Parathyroid adenoma (tissue), 2 donors: ENCODE results near the gene SPEN.

Experiments
- H2AFZ ChIP-seq: fragments of 300-600 bp; sonication (generic); one replicate; pipeline ENCODE4 v1.7.0; 2017; ENCODE audit warnings: antibody characterized with exemption, mild to moderate bottlenecking
- H3K27ac ChIP-seq: fragments of 300-600 bp; sonication (generic); one replicate; pipeline ENCODE4 v1.7.0; 2017
- H3K27me3 ChIP-seq: fragments of 300-600 bp; sonication (generic); one replicate; pipeline ENCODE4 v1.7.0; 2017; ENCODE audit warnings: low read length; ENCODE audit not compliant: control insufficient read depth, insufficient read depth
- H3K36me3 ChIP-seq: fragments of 300-600 bp; sonication (generic); one replicate; pipeline ENCODE4 v1.7.0; 2017; ENCODE audit warnings: low read length; ENCODE audit not compliant: control insufficient read depth, insufficient read depth
- H3K4me1 ChIP-seq: fragments of 300-600 bp; sonication (generic); one replicate; pipeline ENCODE4 v1.7.0; 2017; ENCODE audit warnings: control low read depth
- H3K4me2 ChIP-seq: fragments of 300-600 bp; sonication (generic); one replicate; pipeline ENCODE4 v1.7.0; 2017; ENCODE audit warnings: low read length
- H3K4me3 ChIP-seq: fragments of 300-600 bp; sonication (generic); one replicate; pipeline ENCODE4 v1.7.0; 2017; ENCODE audit warnings: low read depth, low read length
- H3K79me2 ChIP-seq: fragments of 300-600 bp; sonication (generic); one replicate; pipeline ENCODE4 v1.7.0; 2017; ENCODE audit warnings: control low read depth
- H3K9ac ChIP-seq: fragments of 300-600 bp; sonication (generic); one replicate; pipeline ENCODE4 v1.7.0; 2017; ENCODE audit warnings: mild to moderate bottlenecking
- H3K9me3 ChIP-seq: fragments of 300-600 bp; sonication (generic); one replicate; pipeline ENCODE4 v1.7.0; 2017; ENCODE audit warnings: low read length; ENCODE audit not compliant: control insufficient read depth
- TF ChIP-seq, protein P1 (sequence below): fragments of 300-600 bp; sonication (generic); IDR thresholded peaks from one replicate; pipeline ENCODE4 v1.7.0; 2017; ENCODE audit warnings: antibody characterized with exemption, mild to moderate bottlenecking
- donor health status: primary hyperparathyroidism.

SPEN gene

GRCh38 chr1:15983275-15983674 lies 135.8 kb downstream of the SPEN start:
- no peak overlapping the region for H3K9ac ChIP-seq
- no peaks in the 10 kb centered on the region for H3K27me3 ChIP-seq
- no peak overlapping the region for H3K4me2 ChIP-seq
- H3K79me2 ChIP-seq = no peaks in the 10 kb centered on the region
- H3K9me3 ChIP-seq = no peaks in the 10 kb centered on the region
- H3K4me1 ChIP-seq = no peaks in the 10 kb centered on the region
- no peak overlapping the region for H3K4me3 ChIP-seq
- TF ChIP-seq, protein P1, sequence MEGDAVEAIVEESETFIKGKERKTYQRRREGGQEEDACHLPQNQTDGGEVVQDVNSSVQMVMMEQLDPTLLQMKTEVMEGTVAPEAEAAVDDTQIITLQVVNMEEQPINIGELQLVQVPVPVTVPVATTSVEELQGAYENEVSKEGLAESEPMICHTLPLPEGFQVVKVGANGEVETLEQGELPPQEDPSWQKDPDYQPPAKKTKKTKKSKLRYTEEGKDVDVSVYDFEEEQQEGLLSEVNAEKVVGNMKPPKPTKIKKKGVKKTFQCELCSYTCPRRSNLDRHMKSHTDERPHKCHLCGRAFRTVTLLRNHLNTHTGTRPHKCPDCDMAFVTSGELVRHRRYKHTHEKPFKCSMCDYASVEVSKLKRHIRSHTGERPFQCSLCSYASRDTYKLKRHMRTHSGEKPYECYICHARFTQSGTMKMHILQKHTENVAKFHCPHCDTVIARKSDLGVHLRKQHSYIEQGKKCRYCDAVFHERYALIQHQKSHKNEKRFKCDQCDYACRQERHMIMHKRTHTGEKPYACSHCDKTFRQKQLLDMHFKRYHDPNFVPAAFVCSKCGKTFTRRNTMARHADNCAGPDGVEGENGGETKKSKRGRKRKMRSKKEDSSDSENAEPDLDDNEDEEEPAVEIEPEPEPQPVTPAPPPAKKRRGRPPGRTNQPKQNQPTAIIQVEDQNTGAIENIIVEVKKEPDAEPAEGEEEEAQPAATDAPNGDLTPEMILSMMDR = no peak
- no peak overlapping the region for H2AFZ ChIP-seq
- no peak overlapping the region for H3K27ac ChIP-seq
- H3K36me3 ChIP-seq = no peaks in the 10 kb centered on the region

DNA sequence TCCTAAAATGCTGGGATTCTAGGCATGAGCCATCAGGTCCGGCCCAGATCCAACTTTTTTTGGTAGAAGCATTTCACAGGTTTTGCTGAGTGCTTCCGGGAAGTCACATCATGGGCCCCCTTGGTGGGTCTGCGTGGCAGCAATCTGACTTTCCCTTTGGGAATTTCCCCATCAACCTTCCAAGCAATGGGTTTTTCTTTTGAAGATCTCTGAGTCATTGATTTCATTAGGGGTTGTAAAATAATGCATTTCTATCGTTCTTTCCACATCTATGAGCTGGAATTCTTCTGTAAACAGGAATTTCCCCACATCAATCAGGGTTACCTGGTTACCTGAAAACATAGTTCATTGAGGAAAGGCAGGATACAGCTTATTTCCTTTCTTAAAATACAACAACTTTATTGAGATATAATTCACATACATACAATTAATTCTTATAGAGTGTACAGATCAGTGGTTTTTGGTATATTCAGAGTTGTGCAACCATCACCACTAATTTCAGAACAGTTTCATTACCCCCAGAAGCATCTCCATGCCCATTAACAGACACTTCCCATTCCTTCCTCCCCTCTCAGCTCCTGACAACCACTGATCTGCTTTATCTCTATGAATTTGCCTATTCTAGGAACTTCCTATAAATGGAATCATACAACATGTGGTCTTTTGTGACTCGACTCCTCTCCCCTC lies 138.2 kb downstream of the SPEN start:
- no peaks in the 10 kb centered on the region for H3K27me3 ChIP-seq
- H3K9me3 ChIP-seq = no peaks in the 10 kb centered on the region
- no peak overlapping the region for H3K27ac ChIP-seq
- no peak overlapping the region for H3K9ac ChIP-seq
- H3K36me3 ChIP-seq = no peaks in the 10 kb centered on the region
- H3K79me2 ChIP-seq = no peaks in the 10 kb centered on the region
- H2AFZ ChIP-seq = no peak overlapping the region
- no peak overlapping the region for H3K4me2 ChIP-seq
- H3K4me3 ChIP-seq = no peak overlapping the region
- no peaks in the 10 kb centered on the region for H3K4me1 ChIP-seq
- TF ChIP-seq, protein P1 = no peak

DNA sequence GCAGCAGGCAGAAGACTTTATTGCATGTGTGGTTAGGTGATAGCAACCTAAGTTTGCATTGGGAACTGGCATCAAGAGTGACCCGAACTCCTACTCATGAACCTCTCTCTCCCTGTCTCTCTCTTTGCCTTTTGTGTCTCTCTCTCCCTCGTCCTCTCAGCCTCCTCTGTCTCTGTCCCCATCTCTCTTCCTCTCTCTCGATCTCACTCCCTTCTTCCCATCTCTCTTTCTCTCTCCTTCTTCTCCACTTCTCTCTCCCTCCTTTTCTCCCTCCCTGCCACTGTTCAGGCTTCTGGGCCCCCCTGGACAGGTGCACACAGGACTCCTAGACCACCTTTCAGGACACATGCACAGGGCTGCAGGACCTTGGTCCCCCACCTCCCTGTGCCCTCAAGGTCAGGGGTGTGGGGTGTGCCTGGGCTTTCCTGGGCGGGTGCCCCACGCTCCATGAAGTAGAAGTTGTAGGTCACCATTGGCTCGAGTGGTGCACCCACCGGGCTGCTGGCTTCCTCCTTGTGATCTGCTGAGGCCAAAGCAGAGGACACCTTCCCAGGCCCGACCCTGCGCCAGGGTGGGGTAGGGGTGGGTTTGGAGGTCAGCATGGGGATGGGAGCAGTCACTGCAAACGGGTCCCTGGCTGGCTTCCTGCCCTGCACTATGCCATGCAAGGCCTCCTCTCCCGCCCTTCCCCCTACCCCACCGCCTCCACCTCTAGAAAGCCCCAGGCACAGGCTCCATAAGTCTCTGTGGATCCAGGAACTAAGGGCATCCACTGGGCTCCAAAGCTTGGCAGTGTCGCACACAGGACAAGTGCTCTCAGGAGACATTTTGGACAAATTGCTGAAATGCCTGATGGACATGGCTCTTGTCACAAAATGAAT lies 141.6 kb downstream of the SPEN start:
- Histone ChIP-seq H3K9me3 (no peaks in the 10 kb centered on the region), H3K9ac (no peak overlapping the region), H3K4me1 (no peaks in the 10 kb centered on the region), H3K4me3 (no peak overlapping the region), H3K4me2 (no peak overlapping the region), H3K79me2 (no peaks in the 10 kb centered on the region), H3K27me3 (no peaks in the 10 kb centered on the region), H3K27ac (no peak overlapping the region), H3K36me3 (no peaks in the 10 kb centered on the region), H2AFZ (no peak overlapping the region)
- TF ChIP-seq, protein P1 = no peak

GRCh38 chr1:15989776-15990175 lies 142.3 kb downstream of the SPEN start:
- H3K9ac ChIP-seq = no peak overlapping the region

More at GRCh38 chr1:15989776-15990175, 142.3 kb downstream of the SPEN start:
- Histone ChIP-seq H2AFZ (no peak overlapping the region), H3K36me3 (no peaks in the 10 kb centered on the region), H3K27me3 (no peaks in the 10 kb centered on the region), H3K79me2 (no peaks in the 10 kb centered on the region), H3K4me1 (no peaks in the 10 kb centered on the region), H3K9me3 (no peaks in the 10 kb centered on the region), H3K27ac (no peak overlapping the region), H3K4me3 (no peak overlapping the region), H3K4me2 (no peak overlapping the region)
- TF ChIP-seq, protein P1 = no peak
